ENCODE measurements around the gene HRG. TPM values are rescaled to one million over a fixed set of nuclear protein-coding genes. Genes with fewer than 3 reads are reported as not detected.

The HRG gene
- total RNA-seq, 1 experiment from 2014 or later, result not detected

GRCh38 chr3:186622651-186623310 is 43.0 kb upstream of the HRG start:
- Mint-ChIP-seq H3K4me1 (no peaks in the 10 kb centered on the region), H3K4me3 (no peak overlapping the region), H3K27me3 (ENCODE audit: low read depth) (peaks cover 11% of the 10 kb centered on the region), H3K36me3 (ENCODE audit: insufficient read depth in 1 of 3, low read depth in 3 of 3) (no peaks in the 10 kb centered on the region), H3K9me3 (no peaks in the 10 kb centered on the region), H3K27ac (peak overlapping the region in 1 of 3 experiments; percentile 52; a peak in 1 of 7 replicates)
- Histone ChIP-seq H3K9me3 (ENCODE audit: control insufficient read depth, low read depth, low read length) (no peaks in the 10 kb centered on the region), H4K5ac (ENCODE audit: insufficient read length, low read depth, low read length) (no peak overlapping the region), H2AK5ac (ENCODE audit: insufficient read length, low read length) (no peak overlapping the region), H2BK12ac (ENCODE audit: insufficient read length, low read depth, low read length) (no peak overlapping the region), H3K27me3 (ENCODE audit: insufficient read depth, low read length) (no peaks in the 10 kb centered on the region), H3T11ph (ENCODE audit: low read length) (no peak overlapping the region), H3K23me2 (ENCODE audit: insufficient read length, low read depth, low read length, poor library complexity, severe bottlenecking) (no peaks in the 10 kb centered on the region), H3K79me2 (ENCODE audit: insufficient read depth, low read length) (no peaks in the 10 kb centered on the region), H3K79me1 (ENCODE audit: insufficient read depth, low read depth, low read length, poor library complexity, severe bottlenecking) (no peaks in the 10 kb centered on the region), H2BK5ac (ENCODE audit: insufficient read length, low read length) (no peak overlapping the region), H3K27ac (ENCODE audit: insufficient read length, low read depth, low read length) (no peak overlapping the region), H3K9ac (ENCODE audit: extremely low read depth, insufficient read length, low read length) (no peak overlapping the region), H4K8ac (replicated peaks; ENCODE audit: insufficient read length, low read depth, low read length) (no peak overlapping the region), H3K4me2 (ENCODE audit: insufficient read depth, insufficient read length, low read length) (no peak overlapping the region), H3K18ac (ENCODE audit: insufficient read length, low read depth, low read length) (no peak overlapping the region), H4K20me1 (ENCODE audit: control insufficient read depth, insufficient read depth, insufficient read length) (no peaks in the 10 kb centered on the region), H3K4me1 (ENCODE audit: insufficient read depth, low read length) (no peaks in the 10 kb centered on the region), H4K91ac (ENCODE audit: insufficient read length, low read depth, low read length) (no peak overlapping the region), H3K4ac (ENCODE audit: low read depth, low read length) (no peak overlapping the region), H2BK20ac (ENCODE audit: low read depth, low read length, poor library complexity, severe bottlenecking) (no peak overlapping the region), H2BK120ac (ENCODE audit: low read depth, low read length, poor library complexity, severe bottlenecking) (no peak overlapping the region), H3K56ac (ENCODE audit: insufficient read length, low read depth, low read length) (no peak overlapping the region), H2BK15ac (ENCODE audit: low read depth, low read length) (no peak overlapping the region), H3K14ac (ENCODE audit: insufficient read depth, low read length) (no peak overlapping the region), H2AFZ (ENCODE audit: low read length) (no peak overlapping the region), H3K23ac (ENCODE audit: insufficient read length, low read depth, low read length) (no peak overlapping the region)
- WGBS (ENCODE audit: extremely low coverage, insufficient read length, low lambda C conversion rate), result no CpG with 5 or more reads among the region's 2 CpGs
- TF ChIP-seq CTCF (conservative IDR thresholded peaks at IDR 0.05), result no peak
- no peak for DNase-seq

Data from H9 (cell line).